GM19043 (cell line): Measurements from ENCODE around the gene ATP9A.

ENCODE experiments used
- ATAC-seq: cut with Tn5 transposase; IDR thresholded peaks from one replicate; pipeline ENCODE4 v1.9.1; 2021; ENCODE audit warnings: low read depth; ENCODE audit not compliant: unreplicated experiment

Gene ATP9A

DNA sequence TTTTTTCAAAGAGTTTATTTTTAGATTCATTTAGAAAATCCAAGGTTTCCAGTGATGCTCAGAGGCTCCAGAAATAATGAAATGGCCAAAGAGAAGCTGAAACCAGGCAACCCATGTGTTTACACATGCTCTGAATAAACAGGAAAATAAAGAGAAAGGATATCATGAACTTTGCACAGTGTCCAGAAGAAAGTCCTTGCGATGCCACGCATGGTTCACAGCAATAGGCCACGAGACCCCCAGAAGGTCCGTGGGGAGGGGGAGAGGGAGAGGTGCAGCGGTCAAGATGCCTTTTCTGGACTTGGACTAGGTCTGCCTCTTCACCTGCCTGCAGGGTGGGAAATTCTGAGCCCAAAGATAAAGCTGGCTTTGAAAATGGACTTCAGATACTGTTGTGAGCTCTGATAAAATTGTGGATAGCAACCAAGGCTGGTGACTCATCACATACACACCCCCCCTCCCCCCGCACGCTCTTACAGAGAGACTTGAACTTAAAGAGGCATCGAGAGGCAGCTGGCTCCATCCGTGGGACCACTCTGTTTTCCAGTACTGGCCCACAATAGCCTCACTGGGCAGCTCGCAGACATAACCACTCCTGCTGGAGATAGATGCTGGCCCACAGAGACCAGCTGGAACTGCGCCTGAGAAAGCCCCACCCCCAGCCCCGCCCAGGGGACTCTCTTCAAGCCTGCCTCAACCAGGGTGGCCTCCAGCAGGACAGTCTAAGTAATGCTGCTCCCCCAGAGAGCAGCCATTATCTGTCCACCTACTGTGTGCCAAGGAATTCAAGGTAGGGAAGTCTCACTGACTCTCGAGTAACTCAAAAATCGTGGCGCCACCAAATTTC is 204.5 kb downstream of the ATP9A start:
- no peak for ATAC-seq

DNA sequence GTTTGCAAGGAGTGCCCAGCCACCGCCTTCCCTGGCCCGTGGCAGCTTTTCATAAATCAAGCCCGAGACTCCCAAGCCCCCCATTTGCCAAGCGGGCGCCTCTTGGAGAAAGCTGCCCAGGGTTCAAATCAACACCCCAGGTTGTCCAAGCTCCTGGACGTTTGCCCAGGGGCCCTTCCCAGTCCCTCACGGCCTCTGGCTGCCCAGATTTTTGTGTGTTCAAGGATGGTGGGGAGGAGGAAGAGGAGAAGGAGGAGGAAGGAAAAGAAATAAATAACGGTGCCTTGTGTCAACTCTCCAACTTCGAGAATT is 205.1 kb downstream of the ATP9A start:
- ATAC-seq, result no peak

DNA sequence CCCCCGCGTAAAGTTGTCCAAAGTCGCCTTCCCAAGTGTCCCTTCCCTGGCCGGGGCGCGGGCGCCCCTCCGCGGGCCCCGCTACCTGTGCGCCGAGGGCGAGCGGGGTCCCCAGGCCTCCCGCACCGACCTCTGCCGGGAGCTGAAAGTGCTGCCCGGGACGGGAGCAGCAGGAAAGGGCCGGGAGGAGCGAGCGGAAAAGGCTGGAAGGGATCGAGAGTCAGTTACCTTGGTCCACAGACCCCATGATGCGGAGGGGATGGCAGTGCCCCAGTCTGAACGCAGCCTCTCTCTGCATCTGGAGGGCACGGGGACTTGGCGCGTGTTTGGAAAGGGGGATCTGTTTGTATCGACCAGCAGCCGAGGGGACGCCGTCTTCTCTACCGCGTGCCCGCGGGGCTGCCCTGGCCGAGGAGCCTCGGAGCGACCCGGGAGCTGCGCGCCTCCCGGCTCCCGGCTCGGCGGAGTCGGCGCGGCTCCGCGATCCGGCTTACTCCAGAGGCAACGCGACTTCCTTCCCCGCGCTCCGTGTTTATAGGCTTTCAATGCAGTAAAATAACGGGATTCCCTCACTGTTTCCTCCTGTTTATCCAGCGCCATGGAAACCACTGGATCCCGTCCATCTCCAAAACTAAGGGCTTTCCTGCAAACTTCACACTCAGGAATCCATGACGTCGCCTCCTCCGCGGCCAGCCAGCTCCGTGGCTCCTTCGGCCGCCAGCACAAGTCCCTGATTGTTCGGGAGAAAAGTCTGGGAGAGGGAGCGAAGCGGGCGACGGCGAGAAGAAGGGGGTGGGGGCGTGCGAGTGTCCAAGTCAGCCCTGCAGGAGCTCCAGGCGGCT is 205.6 kb downstream of the ATP9A start:
- ATAC-seq, result no peak

DNA sequence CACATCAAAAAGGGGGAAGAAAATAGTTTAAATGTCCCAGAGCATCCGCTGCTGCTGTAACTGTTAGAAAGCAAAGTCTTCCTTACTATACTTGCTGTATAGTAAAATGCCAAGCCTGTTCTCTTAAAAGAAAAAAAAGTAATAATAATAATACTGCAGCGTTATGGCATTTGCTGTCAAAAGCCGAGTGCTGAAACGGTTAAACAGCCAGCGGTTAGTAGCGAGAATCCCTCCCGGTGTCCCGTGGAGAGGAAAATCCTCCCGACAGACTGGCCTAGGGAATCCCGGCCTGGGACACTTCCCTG is 206.2 kb downstream of the ATP9A start:
- ATAC-seq, result no peak

DNA sequence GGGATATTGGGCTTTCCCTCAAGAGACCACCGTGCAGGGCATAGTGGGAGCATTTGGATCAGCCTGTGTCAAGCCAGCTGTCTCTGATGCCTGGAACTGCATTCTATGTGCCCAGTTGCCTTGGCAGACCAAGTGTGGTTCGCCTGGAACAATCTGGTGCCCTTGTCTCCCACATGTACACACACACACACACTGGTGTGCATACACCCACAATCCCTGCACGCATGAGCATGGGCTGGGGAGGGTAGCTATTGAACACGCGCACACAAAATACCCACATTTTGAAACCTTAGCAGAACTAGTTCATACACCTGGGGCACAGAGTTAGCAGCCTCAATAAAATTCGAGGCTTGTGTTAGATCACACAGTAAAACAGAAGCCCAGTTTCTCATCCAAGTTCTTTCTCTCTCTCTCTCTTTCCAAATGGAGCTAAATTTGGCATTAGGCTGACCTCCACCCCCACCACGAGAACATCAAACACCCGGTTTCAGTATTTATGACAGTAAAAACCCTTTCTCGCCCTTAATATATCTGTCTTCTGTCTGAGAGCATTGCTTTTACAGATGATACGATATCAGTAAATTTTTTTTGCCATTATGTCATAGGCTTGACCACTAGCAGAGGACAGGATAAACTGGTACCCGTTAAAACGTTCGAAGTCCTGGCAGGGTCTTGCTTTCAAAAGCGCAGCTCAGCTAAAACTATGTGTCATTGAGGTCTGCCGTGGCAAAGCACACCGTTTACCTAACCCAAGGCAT is 207.5 kb downstream of the ATP9A start:
- no peak for ATAC-seq

DNA sequence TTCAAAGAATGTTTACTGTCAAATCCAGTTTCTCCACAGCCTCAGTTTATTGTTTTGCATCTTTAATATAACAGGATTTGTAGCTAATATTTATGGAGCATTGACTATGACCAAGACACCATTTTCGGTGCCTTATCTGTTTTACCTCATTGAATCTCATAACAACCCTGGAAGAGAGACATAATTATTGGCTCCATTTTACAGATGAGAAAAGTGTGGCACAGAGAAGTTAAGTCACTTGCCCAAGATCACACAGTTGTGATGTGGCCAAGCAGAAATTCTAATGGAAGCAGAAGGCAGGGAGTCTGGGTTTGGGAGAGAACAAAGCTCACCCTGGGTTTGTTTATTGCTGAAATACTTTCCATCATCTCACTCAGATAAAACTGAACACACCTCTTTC is 208.1 kb downstream of the ATP9A start:
- ATAC-seq, result no peak

DNA sequence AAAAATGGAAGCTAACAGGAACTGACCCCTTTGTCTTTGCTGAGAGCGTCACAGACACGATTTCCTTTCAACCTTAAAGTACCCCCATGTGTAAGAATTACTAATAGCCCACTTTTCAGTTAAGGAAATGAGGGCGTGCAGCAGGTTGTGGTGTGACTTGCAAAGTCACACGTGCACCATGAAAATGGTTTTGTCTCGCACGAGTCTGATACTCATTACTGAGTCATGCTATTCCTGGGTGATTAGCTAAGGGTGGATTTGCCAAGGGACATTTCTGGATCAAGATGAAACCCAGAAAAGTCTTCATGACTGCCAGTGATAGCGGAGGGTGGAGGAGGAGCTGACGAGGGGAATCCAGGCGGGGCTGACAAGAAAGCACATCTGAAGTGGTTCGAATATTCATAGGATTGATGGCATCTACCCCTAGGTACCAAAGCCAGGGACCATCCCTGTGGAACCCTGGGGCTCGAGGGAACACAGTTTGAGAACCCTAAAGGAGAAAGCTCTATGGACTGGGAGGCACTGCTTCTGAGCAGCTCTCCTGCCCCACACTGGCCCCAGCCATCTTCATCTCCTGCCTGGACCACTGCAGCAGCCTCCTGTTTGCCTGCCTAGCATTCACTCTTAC is 213.5 kb downstream of the ATP9A start:
- ATAC-seq, result no peak

DNA sequence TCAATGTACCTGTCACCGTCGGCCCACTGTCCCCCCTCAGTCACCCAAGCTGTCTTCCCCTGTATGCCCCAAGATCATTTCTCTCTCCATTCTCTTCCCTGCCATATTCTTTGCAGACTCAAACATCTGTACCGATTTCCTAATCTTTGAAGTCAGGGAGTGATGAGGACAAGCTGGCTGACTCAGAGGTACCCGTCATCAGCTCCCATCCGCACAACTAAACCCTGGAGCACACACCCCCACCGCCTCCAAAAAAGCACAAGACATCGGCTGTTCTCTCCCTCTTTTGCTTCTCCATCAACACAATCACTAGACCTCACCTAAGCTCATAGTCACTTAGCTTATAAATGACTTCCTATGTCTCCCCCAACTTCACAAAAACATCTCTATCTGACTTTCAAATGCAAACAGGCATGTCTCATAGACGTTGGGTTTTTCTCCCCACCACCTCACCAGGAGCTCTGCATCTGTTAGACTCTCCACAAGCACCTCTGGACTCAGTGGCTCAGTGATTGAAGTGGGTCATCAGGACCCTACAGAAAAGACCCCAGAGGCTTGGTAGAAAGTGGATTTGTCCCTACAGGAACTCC is 214.2 kb downstream of the ATP9A start:
- no peak for ATAC-seq

DNA sequence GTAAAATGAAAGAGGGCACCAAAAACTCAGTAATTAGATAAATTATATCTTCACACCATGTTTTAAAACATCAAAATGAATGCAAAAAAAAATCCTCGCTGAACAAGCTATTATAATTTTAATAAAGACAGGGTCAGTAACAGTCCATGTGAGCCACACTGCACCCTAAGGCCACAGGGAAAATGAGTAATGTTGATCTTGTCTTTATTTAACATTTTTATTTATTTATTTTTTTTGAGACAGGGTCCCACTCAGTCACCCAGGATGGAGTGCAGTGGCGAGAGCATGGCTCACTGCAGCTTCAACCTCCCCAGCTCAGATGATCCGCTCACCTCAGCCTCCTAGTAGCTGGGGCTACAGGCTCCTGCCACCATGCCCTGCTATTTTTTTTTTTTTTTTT is 217.0 kb downstream of the ATP9A start:
- no peak for ATAC-seq

DNA sequence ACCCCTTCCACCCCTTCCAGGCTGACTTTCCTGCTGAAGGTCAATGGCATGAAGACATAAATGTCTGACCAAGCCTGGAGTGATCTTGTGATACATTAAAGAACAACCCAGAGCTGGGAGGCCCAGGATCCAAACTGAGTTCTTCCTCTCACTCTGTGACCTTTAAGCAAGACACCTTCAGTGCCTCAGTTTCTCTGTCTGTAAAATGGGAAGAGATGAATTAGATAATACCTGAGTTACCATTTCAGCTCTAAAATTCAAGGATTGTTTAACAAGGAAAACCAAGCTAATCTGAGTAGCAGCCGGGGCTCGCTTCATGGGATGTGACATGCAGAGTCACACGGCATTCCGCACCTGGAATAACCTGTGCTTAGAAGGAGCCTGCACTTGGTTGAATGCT is 218.7 kb downstream of the ATP9A start:
- no peak for ATAC-seq

DNA sequence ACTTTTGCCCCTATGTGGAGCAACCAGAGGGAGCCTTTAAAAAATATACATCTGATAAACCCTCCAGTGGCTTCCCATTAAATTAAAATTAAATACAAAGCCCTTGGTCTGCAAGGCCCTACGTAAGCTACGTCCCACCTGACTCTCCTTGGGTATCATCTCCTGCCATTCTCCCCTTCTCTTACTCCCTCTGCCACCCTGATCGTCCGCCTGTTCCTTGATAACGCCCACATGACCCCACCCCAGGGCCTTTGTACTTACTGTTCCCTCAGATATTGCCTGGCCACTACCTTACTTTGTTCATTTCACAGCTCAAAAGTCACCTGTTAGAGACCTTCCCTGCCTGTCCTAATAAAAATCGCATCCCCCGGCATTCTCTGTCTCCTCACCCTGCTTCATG is 220.2 kb downstream of the ATP9A start:
- no peak for ATAC-seq
